ENCODE results near the gene UCK1.
"Not testable (repeated sequence)": the region's sequence is repeated elsewhere in the genome, so short reads cannot be mapped to it uniquely, and the experiment has no call there.

UCK1 gene

DNA sequence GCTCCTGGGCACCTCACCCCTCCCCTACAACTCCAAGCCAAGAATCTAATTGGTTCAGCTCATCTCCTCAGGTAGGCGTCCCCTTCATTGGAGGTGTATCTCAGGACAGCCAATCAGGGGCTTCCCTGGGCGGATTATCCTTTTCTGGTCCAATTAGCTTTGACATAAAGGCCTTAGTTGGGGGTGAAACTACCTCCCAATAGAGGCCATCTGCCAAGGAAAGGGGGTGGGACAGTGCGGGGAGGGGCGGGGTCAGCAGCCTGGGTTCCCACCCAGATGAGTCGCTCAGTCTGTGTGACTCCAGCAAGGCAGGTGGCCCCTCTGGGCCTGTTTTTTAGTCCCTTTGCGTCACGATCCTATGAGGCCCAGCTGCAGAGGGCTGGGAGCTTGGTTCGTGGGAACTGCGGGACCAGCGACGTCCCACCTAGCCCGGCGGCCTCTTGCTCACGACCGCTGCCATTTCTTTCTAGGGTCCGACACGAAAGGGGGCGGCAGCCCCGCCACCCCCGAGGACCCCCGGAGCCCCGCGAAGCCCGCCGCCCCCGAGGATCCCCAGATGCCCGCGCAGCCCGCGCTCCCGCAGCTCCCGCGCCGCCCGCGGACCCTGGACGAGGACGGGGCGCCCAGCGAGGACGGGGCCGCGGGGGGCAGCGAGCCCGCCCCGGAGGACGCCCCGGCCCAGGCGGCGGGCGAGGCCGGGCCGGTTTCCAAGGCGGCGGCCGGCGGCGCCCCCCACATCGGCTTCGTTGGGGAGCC lies 23.2 kb upstream of the UCK1 start:
- no peak for DNase-seq

DNA sequence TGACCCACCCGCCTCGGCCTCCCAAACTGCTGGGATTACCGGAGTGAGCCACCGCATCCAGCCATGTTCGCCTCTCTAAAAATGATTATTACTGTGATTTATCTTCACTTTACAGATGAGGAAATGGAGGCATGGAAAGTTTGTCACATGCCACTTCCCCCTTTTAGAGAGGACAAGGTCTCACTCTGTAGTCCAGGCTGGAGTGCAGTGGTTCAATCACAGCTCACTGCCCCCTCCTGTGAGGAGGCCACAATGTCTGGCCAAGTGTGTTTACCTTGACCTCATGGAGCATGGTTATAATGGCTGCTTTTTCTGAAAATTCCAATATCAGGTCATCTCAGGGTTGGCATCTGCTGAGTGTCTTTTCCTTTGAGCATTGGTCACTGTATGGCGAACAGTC lies 21.0 kb upstream of the UCK1 start:
- no peak for DNase-seq

DNA sequence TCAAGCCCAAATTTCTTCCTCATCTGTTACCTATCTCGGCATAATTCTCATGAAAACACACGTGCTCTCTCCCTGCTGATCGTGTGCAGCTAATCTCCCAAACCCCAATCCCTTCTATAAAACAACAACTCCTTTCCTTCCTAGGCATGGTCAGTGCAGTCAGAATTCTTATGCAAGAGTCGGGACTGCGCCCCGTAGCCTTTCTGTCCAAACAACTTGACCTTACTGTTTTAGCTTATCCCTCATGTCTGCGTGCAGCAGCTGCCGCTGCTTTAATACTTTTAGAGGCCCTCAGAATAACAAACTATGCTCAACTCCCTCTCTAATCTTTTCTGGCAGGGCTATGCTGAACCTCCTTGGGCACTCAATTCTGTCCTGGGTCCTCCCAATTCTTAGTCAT lies 19.4 kb upstream of the UCK1 start:
- not testable (repeated sequence) for DNase-seq

DNA sequence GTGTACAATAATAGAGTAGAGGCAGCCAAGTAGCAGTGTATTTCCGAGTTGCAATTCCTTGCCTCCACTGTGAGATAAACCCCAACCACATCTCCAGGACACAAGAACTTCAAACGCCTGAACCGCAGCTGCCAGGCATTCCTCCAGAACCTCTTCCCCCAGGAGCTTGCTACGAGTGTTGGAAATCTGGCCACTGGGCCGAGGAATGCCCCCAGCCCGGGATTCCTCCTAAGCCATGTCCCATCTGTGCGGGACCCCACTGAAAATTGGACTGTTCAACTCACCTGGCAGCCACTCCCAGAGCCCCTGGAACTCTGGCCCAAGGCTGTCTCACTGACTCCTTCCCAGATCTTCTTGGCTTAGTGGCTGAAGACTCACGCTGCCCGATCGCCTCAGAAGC lies 18.1 kb upstream of the UCK1 start:
- DNase-seq, result not testable (repeated sequence)

DNA sequence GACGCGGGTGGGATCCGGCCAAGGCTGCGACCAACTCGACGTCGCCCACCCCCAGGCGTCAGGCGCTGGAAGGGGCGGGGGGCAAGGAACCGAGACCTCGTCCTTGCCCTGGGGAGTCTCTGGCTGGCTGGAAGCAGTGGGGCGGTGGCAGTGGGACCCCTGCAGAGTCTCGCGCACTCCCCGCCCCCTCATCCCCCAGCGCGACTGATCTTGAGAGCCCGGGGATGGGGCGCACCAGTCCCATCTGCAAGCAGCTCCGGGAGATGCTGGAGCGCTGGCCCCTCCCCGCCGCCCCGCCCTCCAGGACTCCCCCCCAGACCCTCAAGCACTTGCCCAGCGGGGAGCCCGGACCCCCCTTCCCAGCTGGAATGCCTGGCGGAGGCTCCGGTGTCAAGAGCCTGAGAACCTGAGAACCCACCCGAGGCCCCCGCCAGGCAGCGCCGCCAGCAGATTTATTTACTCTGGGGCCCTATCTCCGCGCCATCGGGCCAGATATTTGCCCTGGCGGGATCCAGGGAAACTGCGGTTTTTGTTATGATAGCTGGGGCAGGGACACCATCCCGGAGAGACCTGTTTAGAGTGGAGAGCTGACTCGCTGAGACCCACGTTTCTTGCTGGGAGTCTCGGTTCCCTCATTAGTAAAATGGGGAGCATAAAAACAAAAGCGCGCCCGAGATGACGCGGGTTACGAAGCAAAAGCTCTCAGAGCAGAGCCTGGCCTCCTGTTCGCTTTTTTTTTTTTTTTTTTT lies 15.4 kb upstream of the UCK1 start:
- DNase-seq, result no peak

DNA sequence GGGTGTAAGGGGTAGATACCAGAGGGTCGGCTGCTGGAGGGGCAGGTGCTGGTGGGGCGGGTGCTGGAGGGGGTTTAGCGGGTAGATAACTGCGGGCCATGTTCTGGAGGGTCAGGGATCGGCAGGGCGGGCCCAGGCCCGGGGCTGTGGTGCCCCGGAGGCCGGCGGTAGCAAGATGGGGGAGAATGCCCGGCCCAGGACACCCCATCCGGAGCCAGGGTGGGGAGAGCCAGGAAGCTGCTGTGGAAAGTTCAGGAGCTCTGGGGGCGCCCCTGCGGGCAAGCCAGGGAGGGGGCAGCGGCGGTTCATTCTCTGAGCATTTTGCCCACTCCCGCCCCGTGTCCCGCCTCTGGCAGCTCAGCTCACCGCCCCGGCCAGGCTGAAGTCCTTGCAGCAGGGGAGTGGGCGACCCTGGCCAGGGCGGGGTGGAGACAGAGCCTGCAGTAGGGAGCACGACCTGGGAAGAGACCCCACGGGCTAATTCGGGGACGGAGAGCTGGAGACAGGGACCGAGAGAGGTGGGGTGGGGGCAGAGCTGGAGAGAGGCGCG lies 14.8 kb upstream of the UCK1 start:
- DNase-seq, result no peak

DNA sequence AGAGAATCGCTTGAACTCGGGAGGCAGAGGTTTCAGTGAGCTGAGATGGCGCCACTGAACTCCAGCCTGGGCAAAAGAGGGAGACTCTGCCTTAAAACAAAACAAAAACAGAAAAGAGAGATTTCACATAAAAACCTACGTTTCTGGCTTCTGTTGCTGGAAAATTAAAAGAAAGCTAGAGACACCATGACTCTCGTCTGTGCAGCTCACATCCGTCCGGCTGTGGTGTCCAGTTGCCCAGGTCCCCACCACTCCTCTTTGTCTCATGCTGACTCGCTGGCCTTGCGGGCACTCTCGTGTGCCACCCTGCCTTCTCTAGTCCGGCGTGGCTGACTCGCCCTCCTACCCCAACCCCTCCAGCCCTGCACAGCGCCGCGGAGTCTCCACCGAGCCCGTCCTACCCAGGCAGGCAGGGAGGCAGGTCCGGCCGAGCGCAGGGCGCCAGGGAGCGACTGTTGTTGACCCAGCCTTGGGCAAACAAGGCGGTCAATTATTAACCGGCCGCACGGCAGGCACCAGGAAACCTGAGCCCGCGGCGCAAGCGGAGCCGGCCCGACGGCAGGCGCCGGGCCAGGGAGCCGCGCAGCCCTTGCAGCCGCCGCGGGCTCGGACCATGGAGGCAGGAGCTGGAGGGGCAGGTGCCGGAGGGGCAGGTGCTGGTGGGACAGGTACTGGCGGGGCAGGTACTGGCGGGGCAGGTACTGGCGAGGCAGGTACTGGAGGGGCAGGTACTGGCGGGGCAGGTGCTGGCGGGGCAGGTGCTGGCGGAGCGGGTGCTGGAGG lies 14.1 kb upstream of the UCK1 start, which contains the start of gene PRRT1B:
PRRT1B (plus strand) TSS at position 521 of the 783 bp plus-strand sequence; CDS start at position 614, 93 bp downstream.
- no peak for DNase-seq

DNA sequence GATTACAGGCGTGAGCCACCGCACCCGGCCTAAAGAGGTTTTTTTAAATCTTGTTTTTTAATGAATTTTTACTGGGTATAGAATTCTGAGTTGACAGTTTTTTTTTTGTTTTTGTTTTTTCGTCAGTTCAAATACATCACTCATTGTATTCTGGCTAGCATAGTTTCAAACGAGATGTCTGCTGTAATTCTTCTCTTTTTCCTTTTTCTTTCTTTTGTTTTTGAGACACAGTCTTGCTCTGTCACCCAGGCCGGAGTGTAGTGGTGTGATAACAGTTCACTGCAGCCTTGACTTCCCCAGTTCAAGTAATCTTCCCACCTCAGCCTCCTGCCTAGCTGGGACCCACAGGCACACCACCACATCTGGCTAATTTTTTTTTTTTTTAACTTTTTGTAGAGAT lies 12.1 kb upstream of the UCK1 start:
- DNase-seq, result no peak

DNA sequence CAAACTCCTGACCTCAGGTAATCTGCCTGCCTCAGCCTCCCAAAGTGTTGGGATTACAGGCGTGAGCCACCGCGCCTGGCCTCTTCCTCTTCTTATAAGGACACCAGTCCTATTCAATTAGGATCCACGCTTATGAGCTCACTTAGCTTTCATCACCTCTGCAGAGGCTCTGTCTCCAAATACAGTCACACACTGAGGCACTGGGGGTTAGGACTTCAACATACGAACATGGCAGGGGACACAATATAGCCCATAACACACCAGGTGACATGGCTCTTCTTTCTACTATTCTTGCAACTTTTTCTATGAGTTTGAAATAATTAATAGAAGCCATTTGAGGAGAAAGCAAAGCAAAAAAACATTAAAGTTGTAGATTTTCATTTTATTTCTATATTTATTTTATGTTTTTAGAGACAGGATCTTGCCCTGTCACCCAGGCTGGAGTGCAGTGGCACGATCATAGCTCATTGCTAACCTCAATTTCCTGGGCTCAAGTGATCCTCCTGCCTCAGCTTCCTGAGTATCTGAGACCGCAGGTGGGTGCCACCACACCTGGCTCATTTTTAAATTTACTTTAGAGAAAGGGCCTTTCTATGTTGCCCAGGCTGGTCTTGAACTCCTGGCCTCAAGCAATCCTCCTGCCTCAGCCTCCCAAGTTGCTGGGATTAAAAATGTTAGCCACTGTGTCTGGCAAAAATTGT lies 8.3 kb upstream of the UCK1 start:
- DNase-seq, result peak; percentile 56

DNA sequence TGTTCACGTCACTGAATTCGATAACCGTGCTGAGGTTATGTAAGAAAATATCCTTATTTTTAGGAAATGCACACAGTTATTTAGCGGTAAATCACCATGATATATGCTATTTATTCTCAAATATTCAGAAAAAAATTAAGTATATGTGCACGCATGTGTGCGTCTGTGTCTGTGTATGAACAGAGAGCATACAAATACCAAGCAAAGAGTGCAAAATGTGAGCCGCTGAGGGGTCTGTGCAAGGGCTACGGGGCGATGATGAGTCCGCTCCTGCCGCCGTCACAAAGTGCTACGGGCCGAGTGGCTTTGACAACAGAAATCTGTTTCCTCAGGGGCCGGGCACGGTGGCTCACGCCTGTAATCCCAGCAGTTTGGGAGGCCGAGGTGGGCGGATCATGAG lies 6.9 kb upstream of the UCK1 start:
- DNase-seq, result no peak

DNA sequence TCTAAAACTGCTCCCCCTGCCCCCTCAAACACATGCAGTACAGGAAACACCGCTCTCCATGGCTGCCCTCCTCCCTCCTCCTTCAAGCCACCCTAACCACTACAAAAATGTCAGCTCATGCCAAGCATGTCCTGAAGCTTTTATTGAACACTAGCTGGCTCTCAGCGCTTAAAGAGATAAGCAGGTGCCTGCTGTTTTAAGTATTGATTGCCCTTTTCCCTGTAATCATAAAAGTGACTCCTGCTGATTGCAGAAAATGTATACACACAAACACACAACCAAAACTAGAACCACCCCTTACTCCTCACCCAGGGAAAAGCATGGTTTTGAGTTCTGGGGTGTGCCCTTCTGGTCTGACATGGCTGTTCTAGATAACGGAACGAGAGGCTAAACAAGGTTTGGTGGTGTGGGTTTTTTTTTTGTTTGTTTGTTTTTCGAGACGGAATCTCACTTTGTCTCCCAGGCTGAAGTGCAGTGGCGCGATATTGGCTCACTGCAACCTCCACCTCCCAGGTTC lies 3.7 kb upstream of the UCK1 start:
- peak; percentile 16 for DNase-seq

DNA sequence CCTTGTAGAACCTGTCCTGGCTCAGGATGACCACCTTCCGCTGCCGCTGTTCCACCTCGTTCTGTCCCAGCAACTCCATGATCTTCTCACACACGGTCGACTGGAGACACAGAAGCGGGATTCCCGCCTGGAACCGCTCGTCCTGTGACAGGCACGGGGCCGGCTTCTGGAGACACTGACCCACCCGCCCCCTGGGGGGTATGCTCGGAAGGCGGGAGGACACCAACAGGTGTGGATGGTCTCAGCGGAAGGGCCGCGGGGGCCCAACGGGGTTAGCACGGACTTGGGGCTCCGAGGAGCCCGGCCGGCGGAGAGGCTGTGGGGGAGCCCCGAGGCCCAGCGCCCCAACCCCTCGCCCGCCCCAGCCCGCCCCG lies 530 bp downstream of the UCK1 start:
- no peak for DNase-seq

DNA sequence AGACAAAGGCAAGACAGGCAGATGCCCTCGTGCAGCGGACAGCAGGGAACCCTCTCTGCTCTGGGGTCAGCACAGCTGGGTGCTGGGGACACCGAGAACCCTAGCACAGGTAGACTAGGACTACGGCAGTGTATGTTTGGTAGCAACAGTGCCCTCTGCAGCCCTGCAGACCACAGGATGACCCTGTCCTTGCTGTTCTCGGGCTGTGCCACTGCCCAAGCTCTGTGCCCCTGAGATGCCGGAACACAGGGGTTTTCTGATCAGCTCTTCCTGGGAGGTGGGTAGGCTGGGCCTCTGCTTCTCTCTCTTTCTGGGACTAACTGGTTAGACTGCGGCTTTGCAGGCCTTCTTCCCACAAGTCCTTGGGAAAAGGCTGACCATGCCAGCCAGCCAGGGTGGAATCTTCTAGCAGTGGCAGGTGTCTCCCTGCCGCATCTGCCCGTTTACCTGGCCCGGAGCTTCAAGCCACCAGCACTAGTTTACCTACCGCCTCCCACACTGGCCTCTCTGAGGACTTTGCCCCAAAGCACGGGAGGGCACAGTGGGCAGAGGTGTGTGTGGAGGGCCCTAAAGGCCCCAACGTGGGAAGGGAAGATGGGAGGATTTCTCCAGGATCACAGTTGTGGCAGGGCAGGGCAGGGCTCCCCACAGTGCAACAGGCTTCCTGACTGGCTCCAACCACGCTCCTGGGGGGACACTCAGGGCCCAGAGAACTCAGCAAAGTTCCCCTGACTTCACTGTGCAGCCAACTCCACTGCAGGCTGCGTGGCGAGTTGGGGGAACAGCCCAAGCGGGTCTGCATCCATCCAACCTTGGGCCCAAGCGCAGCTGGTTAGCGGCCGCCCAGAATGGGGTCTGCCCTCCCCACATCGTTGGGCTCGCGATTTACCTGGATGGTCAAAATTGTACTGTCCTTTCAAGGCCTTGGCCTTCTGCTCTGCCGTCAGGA lies 1.2 kb downstream of the UCK1 start:
- no peak for DNase-seq

DNA sequence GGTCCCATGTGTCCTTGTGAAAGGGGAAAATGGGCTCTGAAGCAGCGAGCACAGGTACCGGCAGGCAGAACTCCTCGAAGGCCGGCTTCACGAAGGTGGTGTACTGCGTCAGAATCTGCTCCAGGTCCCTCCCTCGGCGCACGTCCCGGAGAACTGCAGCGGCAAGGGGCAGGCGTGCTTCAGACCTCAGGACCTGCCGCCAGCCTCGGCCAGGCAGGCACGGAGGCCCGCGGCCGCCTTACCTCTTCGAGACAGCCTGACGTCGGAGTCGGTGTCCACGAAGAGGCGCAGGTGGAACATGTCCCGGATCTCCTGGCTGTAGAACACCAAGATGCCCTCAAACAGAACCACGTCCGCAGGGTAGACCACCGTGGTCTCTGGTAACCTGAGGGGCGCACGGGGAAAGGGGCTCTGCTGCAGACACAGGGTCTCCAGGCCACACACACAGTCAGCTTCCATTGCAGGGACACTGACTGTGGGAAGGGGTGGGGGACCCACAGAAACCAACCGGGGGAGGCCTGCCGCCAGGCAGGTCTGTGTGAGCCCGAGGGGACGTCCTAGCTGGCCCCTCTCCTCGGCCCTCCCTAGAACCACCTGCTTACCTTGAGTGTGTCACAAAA lies 2.1 kb downstream of the UCK1 start:
- DNase-seq, result no peak

DNA sequence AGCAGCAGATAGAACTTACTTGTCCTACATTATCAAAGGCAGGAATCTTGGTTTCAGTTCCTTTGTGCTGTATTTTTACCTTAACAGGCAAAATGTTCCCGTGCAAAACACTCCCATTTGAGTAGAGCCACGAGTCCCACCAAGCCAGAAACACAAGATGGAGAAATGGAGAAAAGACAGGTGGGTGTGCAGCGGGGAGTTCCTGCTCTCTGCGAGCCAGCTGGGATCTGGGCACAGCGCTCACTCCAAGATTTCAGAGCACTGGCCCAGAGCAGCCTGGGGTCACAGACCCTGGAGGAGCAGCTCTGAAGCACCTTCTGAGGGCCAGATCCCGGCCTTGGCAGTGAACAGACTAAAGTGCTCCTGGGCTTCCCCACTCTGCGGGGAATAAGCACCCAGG lies 2.9 kb downstream of the UCK1 start:
- no peak for DNase-seq

DNA sequence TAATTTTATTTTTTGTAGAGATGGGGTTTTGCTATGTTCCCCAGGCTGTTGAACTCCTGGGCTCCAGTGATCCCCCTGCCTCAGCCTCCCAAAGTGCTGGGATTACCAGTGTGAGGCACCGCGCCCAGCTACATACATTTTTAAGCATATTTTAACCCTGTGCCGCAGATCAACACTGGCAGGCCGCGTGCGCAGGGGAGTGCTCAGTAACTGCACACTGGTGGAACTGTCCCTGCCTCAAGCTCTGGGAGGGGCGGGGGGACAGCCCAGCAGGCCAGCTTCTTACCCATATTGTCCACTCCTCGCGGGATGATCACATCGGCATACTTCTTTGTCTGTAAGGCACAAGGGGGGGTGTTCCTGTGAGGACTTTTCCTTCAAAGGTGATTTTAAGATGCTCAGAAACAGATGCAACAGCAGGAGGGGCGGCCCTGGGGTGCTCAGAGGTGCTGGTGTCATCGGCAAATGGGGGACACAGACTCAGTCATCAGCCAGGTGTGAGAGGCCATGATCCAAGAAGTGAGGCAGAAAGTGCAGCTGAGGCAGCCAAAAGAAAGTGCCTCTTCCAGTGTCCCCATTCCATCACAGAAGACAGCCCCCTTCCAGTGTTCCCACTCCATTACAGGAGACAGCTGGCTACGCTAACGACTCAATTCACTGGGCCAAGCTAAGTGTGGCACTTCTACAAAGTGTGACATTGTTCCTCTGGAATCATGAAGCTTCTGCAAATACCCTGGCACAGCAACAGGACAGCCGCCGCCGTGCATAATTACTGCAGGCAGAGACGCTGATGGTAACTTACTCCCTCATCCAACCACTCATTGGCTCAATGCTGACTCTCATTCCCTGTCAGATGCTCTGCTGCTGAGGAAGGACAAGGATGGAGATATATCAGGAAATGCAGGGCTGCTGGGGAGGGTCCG lies 5.2 kb downstream of the UCK1 start:
- no peak for DNase-seq

DNA sequence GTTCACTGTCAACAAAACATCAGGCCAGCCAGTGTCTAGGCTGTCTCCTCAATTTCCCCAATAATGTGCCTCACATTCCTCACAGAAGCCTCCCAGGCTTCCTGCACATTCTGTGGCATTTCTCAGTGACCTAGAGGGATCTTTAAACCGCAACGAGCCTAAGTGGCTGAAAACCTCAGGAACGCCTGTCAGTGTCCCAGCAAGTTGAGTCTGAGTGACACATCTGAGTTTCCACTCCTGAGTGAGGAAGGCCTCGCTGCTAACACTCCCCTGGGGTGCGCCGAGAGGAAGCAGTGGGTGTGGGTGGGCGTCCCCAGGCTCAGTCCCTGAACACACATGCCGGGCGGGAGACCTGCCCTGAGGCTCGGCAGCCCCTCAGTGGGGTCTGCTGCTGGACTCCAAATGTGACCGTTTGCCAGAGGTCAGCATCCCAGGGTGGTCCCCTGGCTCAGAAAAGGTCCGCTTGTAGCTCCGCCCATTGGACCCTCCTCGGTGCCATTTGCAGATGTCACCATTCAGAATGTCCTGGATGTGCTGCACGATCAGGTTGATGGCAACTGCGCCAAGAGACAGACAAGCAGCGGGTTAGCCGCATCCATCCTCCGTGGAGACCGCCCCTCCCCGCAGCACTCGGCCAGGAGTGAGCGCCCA lies 6.3 kb downstream of the UCK1 start:
- DNase-seq, result no peak

DNA sequence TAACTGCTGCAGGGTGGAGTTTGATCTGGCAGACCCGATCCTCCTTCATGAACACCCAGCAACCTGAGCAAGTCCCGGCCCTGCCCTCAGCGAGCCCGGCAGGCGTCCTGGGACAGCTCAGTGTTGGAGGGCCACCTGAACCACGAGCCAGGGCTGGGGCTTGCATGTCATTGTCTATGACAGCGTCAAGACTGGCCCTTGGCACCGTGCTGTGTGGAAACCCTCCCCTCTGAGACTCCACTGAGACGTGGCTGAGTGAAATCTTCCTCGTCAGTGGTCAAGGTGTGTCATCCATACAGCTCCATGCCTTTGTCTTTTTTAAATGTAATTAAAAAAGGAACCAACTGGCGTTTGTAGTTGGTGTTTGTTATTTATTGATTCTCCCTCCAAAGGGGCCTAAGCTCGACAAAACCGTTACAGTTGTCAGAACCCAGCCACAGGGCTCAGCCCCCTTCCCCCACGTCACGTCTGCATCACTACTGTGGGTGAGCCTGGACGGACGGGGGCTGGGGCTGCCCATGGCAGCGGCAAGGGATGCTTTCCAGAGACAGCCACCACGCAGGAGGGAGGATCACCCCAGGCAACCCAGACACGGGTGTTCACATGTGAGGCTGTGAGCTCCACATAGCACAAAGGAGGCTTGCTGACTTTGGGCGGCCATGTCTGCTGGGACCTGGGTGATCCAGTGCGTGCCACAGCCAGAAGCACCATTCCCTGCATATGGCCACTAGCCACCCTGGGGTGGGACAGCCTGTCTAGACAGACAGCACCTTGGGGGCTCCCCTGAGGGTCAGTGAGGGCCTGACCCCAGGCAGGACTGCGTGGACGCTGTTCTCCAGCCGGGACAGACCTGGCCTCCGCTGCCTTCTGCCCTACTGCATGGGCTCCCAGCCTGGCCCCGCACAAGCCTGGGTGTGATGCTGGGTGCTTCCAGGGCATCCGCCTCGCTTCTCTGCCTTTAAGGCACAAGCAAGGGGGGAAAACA lies 7.3 kb downstream of the UCK1 start:
- DNase-seq, result no peak

Data from CD4-positive, alpha-beta T cell treated with Interleukin-12 subunit alpha and Interleukin-12 subunit beta, for 1 hour (primary cell).